Gastrocnemius medialis (tissue), 4 donors: ENCODE results near the gene CFAP54. TPM values are rescaled to one million over a fixed set of nuclear protein-coding genes. Genes with fewer than 3 reads are reported as not detected.

Experiments
- ATAC-seq, 2 donors: fragments of 150-250 bp; one replicate each; pipeline ENCODE4 v1.9.1; 2016
- DNase-seq, 2 donors: peaks; one replicate each; pipeline ENCODE4 v3.0.0-alpha.2; 2019
- H3K27ac ChIP-seq, 4 donors: fragments of 200-600 bp; sonication (generic); 1 replicate in 1 of 4; 2 replicates in 3 of 4; pipeline ENCODE4 v1.5.1; 2016 to 2018; ENCODE audit warnings: mild to moderate bottlenecking in 2 of 4, moderate library complexity in 1 of 4
- H3K27me3 ChIP-seq, 3 donors: fragments of 200-600 bp; sonication (generic) in 2 of 3; 1 replicate in 1 of 3; 2 replicates in 2 of 3; pipeline versions ENCODE4 v1.5.1 to v1.6.0; 2016 to 2019; ENCODE audit warnings: mild to moderate bottlenecking in 1 of 3, moderate library complexity in 1 of 3
- H3K36me3 ChIP-seq, 2 donors: fragments of 200-600 bp; sonication (generic) in 1 of 2; one replicate each; pipeline ENCODE4 v1.5.1; 2017 to 2018
- H3K4me1 ChIP-seq, 2 donors: fragments of 200-600 bp; sonication (generic) in 1 of 2; one replicate each; pipeline ENCODE4 v1.5.1; 2016 to 2017; ENCODE audit warnings: mild to moderate bottlenecking in 2 of 2
- H3K4me3 ChIP-seq, 4 donors: fragments of 200-600 bp; sonication (generic) in 3 of 4; 1 replicate in 1 of 4; 2 replicates in 3 of 4; pipeline ENCODE4 v1.5.1; 2016 to 2019; ENCODE audit warnings: mild to moderate bottlenecking in 2 of 4
- H3K9me3 ChIP-seq, 3 donors: fragments of 200-600 bp; sonication (generic) in 2 of 3; 1 replicate in 1 of 3; 2 replicates in 2 of 3; pipeline ENCODE4 v1.5.1; 2016 to 2019
- POLR2A ChIP-seq, 2 donors: fragments of 450-650 bp; IDR thresholded peaks; one replicate each; pipeline ENCODE4 v1.6.1; 2017; ENCODE audit warnings: antibody characterized with exemption in 2 of 2, mild to moderate bottlenecking in 2 of 2, moderate library complexity in 2 of 2
- in situ Hi-C, 4 donors: fragments of 200-750 bp; cut with MboI; loops; one replicate each; pipeline versions ENCODE4 v1.15.0 to v1.8.0; 2017; ENCODE audit warnings: low sequenced_read_pairs in 4 of 4
- intact Hi-C: fragments of 100-400 bp; cut with DNase I; formaldehyde crosslinking; loops from one replicate; pipeline ENCODE4 v1.15.1; 2023; ENCODE audit warnings: low total_unique reads
- total RNA-seq, 4 donors: library from RNA; depleted of rRNA; stranded (reverse); fragments of >200 nt; gene quantifications; one replicate each; pipeline versions ENCODE4 v1.1.0 to v1.2.3, GENCODE V29; 2016
- TF ChIP-seq, protein P1 (sequence below), 5 experiments: fragments of 450-650 bp in 3 of 5; fragments of 200-600 bp in 2 of 5; sonication (generic) in 2 of 5; IDR thresholded peaks in 4 of 5; conservative IDR thresholded peaks in 1 of 5; 1 replicate in 4 of 5; 2 replicates in 1 of 5; pipeline ENCODE4 v1.5.1; 2016 to 2019; ENCODE audit warnings: antibody characterized with exemption in 5 of 5, mild to moderate bottlenecking in 3 of 5, moderate library complexity in 3 of 5

Gene CFAP54
- total RNA-seq, 4 donors from 2014 or later = not detected

DNA sequence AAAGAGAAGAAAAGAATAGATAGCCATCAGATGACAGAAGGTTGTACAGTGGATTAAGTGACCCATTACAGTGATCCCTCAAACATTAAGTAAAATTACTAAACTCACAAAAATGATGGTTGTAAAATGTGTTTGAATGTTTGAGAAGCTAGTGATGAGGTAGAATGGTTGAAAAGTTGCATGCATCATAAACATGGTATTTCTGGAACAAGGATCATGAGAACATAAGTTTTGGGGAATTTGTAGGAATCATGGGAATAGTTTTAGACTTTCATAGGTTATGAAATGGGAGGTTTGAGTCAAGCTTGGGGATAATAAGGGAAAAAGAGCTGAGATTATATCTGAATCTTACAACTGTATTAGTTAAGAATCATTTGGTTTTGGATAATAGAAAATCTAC, 383.6 kb downstream of the CFAP54 start:
- Histone ChIP-seq H3K4me3 (no peak overlapping the region), H3K27ac (no peak overlapping the region), H3K9me3 (no peaks in the 10 kb centered on the region), H3K36me3 (no peaks in the 10 kb centered on the region), H3K27me3 (no peaks in the 10 kb centered on the region), H3K4me1 (no peaks in the 10 kb centered on the region)
- TF ChIP-seq, protein P1, sequence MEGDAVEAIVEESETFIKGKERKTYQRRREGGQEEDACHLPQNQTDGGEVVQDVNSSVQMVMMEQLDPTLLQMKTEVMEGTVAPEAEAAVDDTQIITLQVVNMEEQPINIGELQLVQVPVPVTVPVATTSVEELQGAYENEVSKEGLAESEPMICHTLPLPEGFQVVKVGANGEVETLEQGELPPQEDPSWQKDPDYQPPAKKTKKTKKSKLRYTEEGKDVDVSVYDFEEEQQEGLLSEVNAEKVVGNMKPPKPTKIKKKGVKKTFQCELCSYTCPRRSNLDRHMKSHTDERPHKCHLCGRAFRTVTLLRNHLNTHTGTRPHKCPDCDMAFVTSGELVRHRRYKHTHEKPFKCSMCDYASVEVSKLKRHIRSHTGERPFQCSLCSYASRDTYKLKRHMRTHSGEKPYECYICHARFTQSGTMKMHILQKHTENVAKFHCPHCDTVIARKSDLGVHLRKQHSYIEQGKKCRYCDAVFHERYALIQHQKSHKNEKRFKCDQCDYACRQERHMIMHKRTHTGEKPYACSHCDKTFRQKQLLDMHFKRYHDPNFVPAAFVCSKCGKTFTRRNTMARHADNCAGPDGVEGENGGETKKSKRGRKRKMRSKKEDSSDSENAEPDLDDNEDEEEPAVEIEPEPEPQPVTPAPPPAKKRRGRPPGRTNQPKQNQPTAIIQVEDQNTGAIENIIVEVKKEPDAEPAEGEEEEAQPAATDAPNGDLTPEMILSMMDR (IDR thresholded peaks at IDR 0.05 in 4 of 5, conservative IDR thresholded peaks at IDR 0.05 in 1 of 5) = no peak
- no peak for TF ChIP-seq POLR2A (IDR thresholded peaks at IDR 0.05)
- DNase-seq (no peak), ATAC-seq (no peak)
- intact Hi-C loops = no loop called here
- in situ Hi-C loops = loop anchor here in 1 of 4 donors (25.0 kb wide), 1 partner anchor 111 kb away; no protein-coding TSS in a partner anchor

DNA sequence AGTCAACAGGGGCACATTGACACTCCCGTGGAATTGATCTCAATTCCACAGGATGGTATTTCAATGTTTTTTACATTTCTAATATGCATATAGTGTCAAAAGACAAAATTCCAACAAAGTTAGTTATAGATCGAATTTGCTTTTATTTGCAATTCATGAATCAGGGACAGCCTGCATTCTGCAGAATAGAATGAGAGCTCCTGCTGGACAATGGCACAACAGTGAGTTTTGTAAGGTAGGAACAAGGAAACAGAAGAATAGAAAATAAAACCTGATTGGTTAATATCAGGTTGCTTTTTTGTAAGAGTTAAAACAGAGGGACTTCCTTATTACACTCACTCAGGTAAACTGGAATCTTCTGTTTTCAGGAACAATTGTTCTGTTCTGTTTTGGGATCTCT, 384.8 kb downstream of the CFAP54 start:
- Histone ChIP-seq H3K27ac (no peak overlapping the region), H3K4me1 (no peaks in the 10 kb centered on the region), H3K9me3 (no peaks in the 10 kb centered on the region), H3K27me3 (no peaks in the 10 kb centered on the region), H3K4me3 (no peak overlapping the region), H3K36me3 (no peaks in the 10 kb centered on the region)
- in situ Hi-C loops (loop anchor here in 1 of 4 donors (25.0 kb wide), 1 partner anchor 112 kb away; no protein-coding TSS in a partner anchor), intact Hi-C loops (no loop called here)
- TF ChIP-seq, protein P1 (IDR thresholded peaks at IDR 0.05 in 4 of 5, conservative IDR thresholded peaks at IDR 0.05 in 1 of 5) = no peak
- TF ChIP-seq POLR2A (IDR thresholded peaks at IDR 0.05) = no peak
- DNase-seq = no peak
- no peak for ATAC-seq

DNA sequence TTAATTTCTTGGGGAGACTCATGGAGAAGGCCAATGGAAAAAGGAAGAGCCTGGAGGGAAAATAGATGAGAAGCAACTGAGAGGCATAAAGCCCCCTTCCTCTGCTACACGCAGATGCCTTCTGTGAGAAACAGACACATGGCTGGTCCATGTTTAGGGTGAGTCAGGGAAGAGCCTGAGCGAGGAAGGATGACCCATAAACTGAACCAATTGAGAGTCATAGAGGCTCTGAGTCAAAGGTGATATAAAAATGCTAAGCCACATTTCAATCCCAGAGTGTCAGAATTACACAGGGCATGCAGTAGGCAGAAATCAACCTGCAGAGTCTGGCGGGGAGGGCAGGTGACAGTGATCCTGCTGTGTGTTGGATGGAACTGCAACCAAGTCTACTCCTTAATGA, 387.6 kb downstream of the CFAP54 start:
- Histone ChIP-seq H3K27me3 (no peaks in the 10 kb centered on the region), H3K4me3 (no peak overlapping the region), H3K9me3 (no peaks in the 10 kb centered on the region), H3K36me3 (no peaks in the 10 kb centered on the region), H3K4me1 (no peaks in the 10 kb centered on the region), H3K27ac (no peak overlapping the region)
- in situ Hi-C loops (no loop called here), intact Hi-C loops (no loop called here)
- TF ChIP-seq, protein P1 (IDR thresholded peaks at IDR 0.05 in 4 of 5, conservative IDR thresholded peaks at IDR 0.05 in 1 of 5) = no peak
- no peak for TF ChIP-seq POLR2A (IDR thresholded peaks at IDR 0.05)
- DNase-seq (no peak), ATAC-seq (no peak)

DNA sequence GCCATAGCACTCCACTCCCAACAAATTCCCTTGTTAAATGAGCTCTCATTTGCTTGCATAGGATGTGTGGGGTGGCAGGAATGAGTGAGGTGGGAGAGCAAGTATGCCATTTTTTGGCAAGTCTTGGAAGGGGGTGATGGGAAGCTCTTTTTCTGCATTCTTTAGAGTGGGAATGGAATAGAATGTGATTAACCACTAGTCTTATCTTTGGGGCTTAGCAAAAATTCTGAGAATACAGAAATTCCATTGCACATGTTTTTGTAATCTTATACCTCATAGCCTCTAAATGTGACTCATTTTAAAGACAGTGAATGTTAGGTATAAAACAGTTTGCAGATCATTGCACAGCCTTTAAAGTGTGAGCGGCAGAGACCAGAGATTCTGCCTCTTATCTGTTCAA, 389.3 kb downstream of the CFAP54 start:
- Histone ChIP-seq H3K36me3 (no peaks in the 10 kb centered on the region), H3K9me3 (no peaks in the 10 kb centered on the region), H3K4me1 (no peaks in the 10 kb centered on the region), H3K27me3 (no peaks in the 10 kb centered on the region), H3K4me3 (no peak overlapping the region), H3K27ac (no peak overlapping the region)
- TF ChIP-seq, protein P1 (IDR thresholded peaks at IDR 0.05 in 4 of 5, conservative IDR thresholded peaks at IDR 0.05 in 1 of 5) = no peak
- no peak for TF ChIP-seq POLR2A (IDR thresholded peaks at IDR 0.05)
- intact Hi-C loops = no loop called here
- DNase-seq = no peak
- in situ Hi-C loops = no loop called here
- no peak for ATAC-seq

DNA sequence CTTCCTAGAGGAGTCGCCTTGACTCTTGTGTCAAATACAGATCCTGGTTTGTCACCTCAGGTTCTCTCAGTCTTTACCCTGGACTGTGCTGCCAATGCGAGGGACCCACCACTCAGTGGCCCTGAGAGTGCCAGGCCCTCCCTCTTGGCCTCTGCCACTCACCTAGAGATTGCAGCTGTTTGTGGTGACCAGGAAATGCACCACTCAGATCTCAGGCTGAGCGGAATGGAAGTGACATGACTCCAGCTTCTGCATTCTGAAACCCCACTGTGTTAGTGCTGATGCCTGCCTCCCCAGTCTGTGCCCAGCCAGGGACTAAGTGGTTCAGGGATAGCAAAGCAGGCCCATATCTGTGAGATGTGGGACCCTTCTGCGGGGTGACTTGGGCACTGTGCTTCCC, 389.9 kb downstream of the CFAP54 start:
- no peak overlapping the region for H3K4me3 ChIP-seq
- H3K27me3 ChIP-seq = no peaks in the 10 kb centered on the region
- ATAC-seq = no peak
- intact Hi-C loops (no loop called here), in situ Hi-C loops (no loop called here)
- H3K27ac ChIP-seq = no peak overlapping the region
- no peak for DNase-seq
- H3K36me3 ChIP-seq = no peaks in the 10 kb centered on the region
- no peaks in the 10 kb centered on the region for H3K4me1 ChIP-seq
- H3K9me3 ChIP-seq = no peaks in the 10 kb centered on the region
- TF ChIP-seq, protein P1 (IDR thresholded peaks at IDR 0.05 in 4 of 5, conservative IDR thresholded peaks at IDR 0.05 in 1 of 5) = no peak
- no peak for TF ChIP-seq POLR2A (IDR thresholded peaks at IDR 0.05)
